ENCODE results near the gene COPS4.

- TF ChIP-seq MAX (IDR thresholded peaks at IDR 0.05) (no peak), CTCF (IDR thresholded peaks at IDR 0.05 in 2 of 3, conservative IDR thresholded peaks at IDR 0.05 in 1 of 3; ENCODE audit: borderline replicate concordance in 1 of 3, insufficient read depth in 1 of 3, low read depth in 2 of 3, low read length in 2 of 3) (no peak), POLR2AphosphoS5 (IDR thresholded peaks at IDR 0.05; ENCODE audit: low read depth, low read length) (no peak), CEBPB (IDR thresholded peaks at IDR 0.05; ENCODE audit: low read depth) (no peak), TCF7L2 (IDR thresholded peaks at IDR 0.05; ENCODE audit: borderline replicate concordance, extremely low read depth, insufficient read depth, insufficient read length) (no peak), EZH2 (IDR thresholded peaks at IDR 0.05) (no peak), POLR2A (IDR thresholded peaks at IDR 0.05; ENCODE audit: borderline replicate concordance, extremely low read depth, insufficient read depth, insufficient read length) (no peak), CBX3 (IDR thresholded peaks at IDR 0.05; ENCODE audit: low read depth) (no peak), SP1 (IDR thresholded peaks at IDR 0.05; ENCODE audit: low read depth) (no peak), ATF3 (IDR thresholded peaks at IDR 0.05) (no peak), REST (IDR thresholded peaks at IDR 0.05; ENCODE audit: low read depth) (no peak)
These were observed 40.1 kb upstream of the COPS4 start for GRCh38 chr4:82994834-82995233.
